ENCODE results near the gene IMMP2L. TPM values are rescaled to one million over a fixed set of nuclear protein-coding genes. Genes with fewer than 3 reads are reported as not detected.

Gene IMMP2L
- 21.0 and 31.1 TPM in 2 replicates for total RNA-seq (2014; rRNA removed; shearing (Covaris generic))

GRCh38 chr7:111561904-111562732 is at the start of gene IMMP2L:
TSS of gene IMMP2L (minus strand) at chr7:111562492.

GRCh38 chr7:111090846-111091245 is 471.4 kb downstream of the IMMP2L start, which contains the start of gene LRRN3:
TSS of gene LRRN3 (plus strand) at chr7:111091127. CDS start at chr7:111122773, 31,646 bp downstream.

Small RNAs within 50 kb of the gene (small RNA-seq; reads per million reads assigned to genes)
- gene AC003989.2: not detected
